ENCODE data around the gene SLC2A10. TPM values are rescaled to one million over a fixed set of nuclear protein-coding genes. Genes with fewer than 3 reads are reported as not detected.

The SLC2A10 gene
- total RNA-seq, 1 experiment from 2014 or later: 33.6 TPM

DNA sequence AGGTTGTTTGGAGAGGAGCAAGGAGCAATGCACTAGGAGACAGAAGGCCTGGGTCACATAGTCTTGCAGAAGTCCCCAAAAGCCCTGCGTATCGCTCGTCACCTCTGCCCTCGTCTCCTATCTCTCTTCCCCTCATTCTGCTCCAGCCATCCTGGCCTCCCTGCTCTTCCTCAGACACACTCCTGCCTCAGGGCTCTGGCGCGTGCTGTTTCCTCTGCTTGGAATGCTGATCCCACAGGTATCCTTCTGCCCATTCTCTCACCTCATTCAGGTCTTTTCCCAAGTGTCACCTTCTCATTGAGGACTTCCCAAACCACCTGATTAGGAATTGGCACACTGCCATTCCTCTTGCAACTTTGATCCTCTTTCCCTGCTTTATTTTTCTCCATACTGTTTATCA, 9.0 kb upstream of the SLC2A10 start:
- no peak overlapping the region for H2AFZ ChIP-seq
- no peaks in the 10 kb centered on the region for H3K36me3 ChIP-seq (ENCODE audit: low read depth)
- H3K9me3 ChIP-seq (ENCODE audit: insufficient read depth, low read depth): no peaks in the 10 kb centered on the region
- no peak overlapping the region for H3K27ac ChIP-seq
- no peaks in the 10 kb centered on the region for H3F3A ChIP-seq (ENCODE audit: insufficient read depth, low read depth)
- intact Hi-C loops (cut with micrococcal nuclease; ENCODE audit: unreplicated experiment): no loop called here
- no peaks in the 10 kb centered on the region for H3K9me2 ChIP-seq (ENCODE audit: insufficient read depth)
- BruUV-seq (replicated peaks): no TSS peak
- no peaks in the 10 kb centered on the region for H3K27me3 ChIP-seq (ENCODE audit: insufficient read depth, low read depth)
- TF ChIP-seq EZH2 (IDR thresholded peaks at IDR 0.05; ENCODE audit: low read depth): no peak
- TF ChIP-seq, protein P1, sequence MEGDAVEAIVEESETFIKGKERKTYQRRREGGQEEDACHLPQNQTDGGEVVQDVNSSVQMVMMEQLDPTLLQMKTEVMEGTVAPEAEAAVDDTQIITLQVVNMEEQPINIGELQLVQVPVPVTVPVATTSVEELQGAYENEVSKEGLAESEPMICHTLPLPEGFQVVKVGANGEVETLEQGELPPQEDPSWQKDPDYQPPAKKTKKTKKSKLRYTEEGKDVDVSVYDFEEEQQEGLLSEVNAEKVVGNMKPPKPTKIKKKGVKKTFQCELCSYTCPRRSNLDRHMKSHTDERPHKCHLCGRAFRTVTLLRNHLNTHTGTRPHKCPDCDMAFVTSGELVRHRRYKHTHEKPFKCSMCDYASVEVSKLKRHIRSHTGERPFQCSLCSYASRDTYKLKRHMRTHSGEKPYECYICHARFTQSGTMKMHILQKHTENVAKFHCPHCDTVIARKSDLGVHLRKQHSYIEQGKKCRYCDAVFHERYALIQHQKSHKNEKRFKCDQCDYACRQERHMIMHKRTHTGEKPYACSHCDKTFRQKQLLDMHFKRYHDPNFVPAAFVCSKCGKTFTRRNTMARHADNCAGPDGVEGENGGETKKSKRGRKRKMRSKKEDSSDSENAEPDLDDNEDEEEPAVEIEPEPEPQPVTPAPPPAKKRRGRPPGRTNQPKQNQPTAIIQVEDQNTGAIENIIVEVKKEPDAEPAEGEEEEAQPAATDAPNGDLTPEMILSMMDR (conservative IDR thresholded peaks at IDR 0.05): no peak
- H3K4me3 ChIP-seq: no peak overlapping the region
- no peaks in the 10 kb centered on the region for H3K79me2 ChIP-seq (ENCODE audit: low read depth)
- no peak overlapping the region for H3K4me2 ChIP-seq
- no peak for DNase-seq
- POLR2A ChIA-PET (ENCODE audit: unreplicated experiment): no interaction called here
- H4K20me1 ChIP-seq (ENCODE audit: insufficient read depth): no peaks in the 10 kb centered on the region
- CTCF ChIA-PET: no interaction called here
- peaks cover 12% of the 10 kb centered on the region for H3K4me1 ChIP-seq (replicated peaks; ENCODE audit: insufficient read depth)

DNA sequence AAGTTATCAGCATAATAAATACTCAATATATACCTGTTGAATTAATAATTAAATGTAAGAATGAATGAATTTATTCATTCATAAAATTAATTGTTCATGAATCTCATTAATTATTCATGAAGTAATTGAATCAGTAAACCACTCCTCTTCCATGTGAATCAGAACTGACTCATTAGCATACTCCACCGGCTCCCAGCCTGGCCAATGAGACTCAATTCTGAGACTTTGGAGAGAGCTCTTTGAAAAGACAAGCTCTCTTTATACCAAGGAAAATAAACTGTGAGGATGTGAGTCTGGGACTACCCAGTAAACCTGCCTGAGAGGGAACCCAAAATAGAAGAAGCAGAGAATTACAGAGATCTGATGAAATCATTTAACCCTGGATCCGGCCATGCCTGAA, 8.4 kb upstream of the SLC2A10 start:
- no peaks in the 10 kb centered on the region for H3K27me3 ChIP-seq (ENCODE audit: insufficient read depth, low read depth)
- H4K20me1 ChIP-seq (ENCODE audit: insufficient read depth): no peaks in the 10 kb centered on the region
- no peaks in the 10 kb centered on the region for H3F3A ChIP-seq (ENCODE audit: insufficient read depth, low read depth)
- peaks cover 12% of the 10 kb centered on the region for H3K4me1 ChIP-seq (replicated peaks; ENCODE audit: insufficient read depth)
- no TSS peak for BruUV-seq (replicated peaks)
- H3K27ac ChIP-seq: no peak overlapping the region
- H3K79me2 ChIP-seq (ENCODE audit: low read depth): no peaks in the 10 kb centered on the region
- no peak overlapping the region for H3K4me3 ChIP-seq
- no peaks in the 10 kb centered on the region for H3K36me3 ChIP-seq (ENCODE audit: low read depth)
- no peak for TF ChIP-seq EZH2 (IDR thresholded peaks at IDR 0.05; ENCODE audit: low read depth)
- TF ChIP-seq, protein P1 (conservative IDR thresholded peaks at IDR 0.05): no peak
- ChIA-PET POLR2A (ENCODE audit: unreplicated experiment) (no interaction called here), CTCF (no interaction called here)
- H3K9me2 ChIP-seq (ENCODE audit: insufficient read depth): no peaks in the 10 kb centered on the region
- intact Hi-C loops (cut with micrococcal nuclease; ENCODE audit: unreplicated experiment): no loop called here
- no peak overlapping the region for H2AFZ ChIP-seq
- H3K9me3 ChIP-seq (ENCODE audit: insufficient read depth, low read depth): peaks cover 2% of the 10 kb centered on the region; the same call in 1 of the 2 replicates
- no peak overlapping the region for H3K4me2 ChIP-seq
- DNase-seq: peak in 1 of 2 experiments; percentile 16

DNA sequence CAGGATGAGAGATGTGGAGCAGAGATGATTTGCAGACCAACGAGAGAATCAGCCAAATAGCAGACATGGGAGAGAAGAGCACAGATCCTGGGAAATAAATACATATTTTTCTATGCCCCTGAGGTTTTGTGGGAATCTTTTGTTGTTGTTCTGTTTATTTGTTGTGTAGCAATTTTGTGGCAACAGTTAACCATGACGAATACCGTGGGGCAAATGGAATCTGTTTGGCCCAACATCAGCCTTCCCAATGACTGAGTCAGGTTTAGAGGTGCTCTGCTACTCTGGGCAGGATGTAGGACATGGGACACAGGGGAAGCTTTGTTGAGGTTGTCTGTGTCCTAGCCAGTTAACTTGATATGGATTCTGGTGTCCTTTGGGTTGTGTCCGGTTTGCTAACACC, 7.9 kb upstream of the SLC2A10 start:
- H3K27me3 ChIP-seq (ENCODE audit: insufficient read depth, low read depth): no peaks in the 10 kb centered on the region
- H3K4me3 ChIP-seq: no peak overlapping the region
- H3K9me3 ChIP-seq (ENCODE audit: insufficient read depth, low read depth): peaks cover 7% of the 10 kb centered on the region
- H3K79me2 ChIP-seq (ENCODE audit: low read depth): no peaks in the 10 kb centered on the region
- H3K4me1 ChIP-seq (replicated peaks; ENCODE audit: insufficient read depth): peaks cover 12% of the 10 kb centered on the region
- intact Hi-C loops (cut with micrococcal nuclease; ENCODE audit: unreplicated experiment): no loop called here
- TF ChIP-seq, protein P1 (conservative IDR thresholded peaks at IDR 0.05): no peak
- H3K4me2 ChIP-seq: no peak overlapping the region
- no peaks in the 10 kb centered on the region for H3K9me2 ChIP-seq (ENCODE audit: insufficient read depth)
- no peaks in the 10 kb centered on the region for H3F3A ChIP-seq (ENCODE audit: insufficient read depth, low read depth)
- CTCF ChIA-PET: no interaction called here
- H3K36me3 ChIP-seq (ENCODE audit: low read depth): no peaks in the 10 kb centered on the region
- DNase-seq: peak in 1 of 2 experiments; percentile 34
- H3K27ac ChIP-seq: no peak overlapping the region
- H4K20me1 ChIP-seq (ENCODE audit: insufficient read depth): no peaks in the 10 kb centered on the region
- POLR2A ChIA-PET (ENCODE audit: unreplicated experiment): interaction anchor here (0.6 kb wide), 1 partner anchor 15 kb away, joined by 4 read pairs; no protein-coding TSS in a partner anchor
- H2AFZ ChIP-seq: no peak overlapping the region
- BruUV-seq (replicated peaks): no TSS peak

All from PC-9 (cell line).